GM18526 (cell line): ENCODE results near the gene ARHGAP22.

ENCODE experiments used
- POLR2A ChIP-seq: IDR thresholded peaks from 3 replicates; pipeline ENCODE4 v1.6.1; 2011; ENCODE audit not compliant: insufficient read length; ENCODE audit errors: extremely low read depth

ARHGAP22 gene

DNA sequence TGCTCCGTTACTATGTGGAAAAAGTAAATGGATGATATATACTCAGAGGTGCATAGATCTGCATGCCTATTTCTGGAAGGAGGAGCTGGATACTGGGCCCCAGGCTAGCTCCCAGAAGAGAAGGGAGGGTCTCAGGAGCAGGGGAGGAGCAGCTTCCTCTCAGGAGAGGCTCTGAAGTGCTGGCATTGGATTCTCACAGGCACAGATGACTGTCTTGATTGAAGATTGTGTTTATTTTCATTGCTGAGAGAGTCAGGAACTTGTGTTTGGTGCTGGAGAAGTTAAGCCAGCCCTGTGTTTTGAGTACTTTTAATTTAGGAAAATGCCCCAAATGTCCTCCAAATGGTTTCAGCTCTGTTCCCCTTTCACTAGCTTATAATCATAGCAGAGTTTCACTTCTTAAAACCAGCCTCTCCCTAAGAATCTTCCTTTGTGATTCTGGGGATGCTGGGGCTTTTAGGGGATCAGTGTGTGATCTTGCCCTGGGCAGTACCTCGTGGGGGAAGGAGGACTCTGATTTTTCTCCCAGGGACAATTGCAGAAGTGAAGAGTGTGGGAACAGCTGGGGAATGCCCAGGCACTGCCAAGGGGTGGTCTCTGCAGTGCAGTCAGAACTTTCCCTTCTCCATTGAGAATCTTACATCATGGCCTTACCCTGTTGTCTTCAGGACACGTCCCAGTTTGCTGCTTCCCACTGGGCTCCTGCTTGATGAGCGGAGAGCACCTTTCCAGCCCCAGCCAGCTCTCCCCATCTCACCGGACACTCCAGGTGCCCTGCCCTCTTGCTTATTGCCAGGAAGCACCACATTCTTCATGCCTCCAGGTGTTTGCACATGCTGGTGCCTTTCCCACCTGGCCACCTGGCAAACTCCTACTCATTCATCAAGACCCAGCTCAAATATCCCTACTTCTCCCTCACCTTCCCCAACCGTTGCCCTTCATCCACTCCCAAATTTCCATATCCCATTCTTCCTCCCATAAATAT lies 102.8 kb downstream of the ARHGAP22 start:
- TF ChIP-seq POLR2A: no peak

DNA sequence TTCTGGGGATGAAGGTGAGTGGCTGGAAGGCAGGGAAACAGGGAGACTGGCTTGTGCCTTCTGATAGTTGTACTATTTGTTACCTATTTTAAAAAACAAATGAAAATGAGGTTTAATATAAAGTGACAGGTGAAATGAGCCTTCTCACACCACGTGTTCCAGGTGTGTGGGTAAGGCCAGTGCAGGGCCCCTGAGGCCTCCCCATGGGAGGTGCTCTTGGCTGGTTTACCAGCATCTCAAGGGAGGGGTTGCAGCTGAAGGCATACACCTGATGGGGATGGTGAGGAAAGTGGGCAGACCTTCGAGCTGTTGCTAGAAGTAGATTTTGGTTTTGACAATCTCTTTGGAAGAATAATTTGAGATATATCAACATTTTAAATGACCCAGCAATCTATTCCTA lies 103.6 kb downstream of the ARHGAP22 start:
- TF ChIP-seq POLR2A: no peak

DNA sequence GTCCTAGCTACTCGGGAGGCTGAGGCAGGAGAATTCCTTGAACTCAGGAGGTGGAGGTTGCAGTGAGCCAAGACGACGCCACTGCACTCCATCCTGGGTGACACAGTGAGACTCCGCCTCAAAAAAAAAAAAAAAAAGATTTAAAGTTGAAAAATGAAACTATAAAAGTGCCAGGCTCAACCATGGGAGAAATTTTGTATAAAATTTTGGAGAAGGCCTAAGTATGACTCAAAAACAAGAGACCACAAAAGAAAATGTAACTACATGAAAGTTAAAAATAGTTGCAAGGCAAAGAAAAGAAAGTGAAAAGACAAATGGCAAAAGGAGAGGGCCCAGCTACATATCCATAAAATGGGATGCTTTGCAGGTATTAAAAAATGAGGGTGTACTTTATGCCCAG lies 104.1 kb downstream of the ARHGAP22 start:
- no peak for TF ChIP-seq POLR2A

DNA sequence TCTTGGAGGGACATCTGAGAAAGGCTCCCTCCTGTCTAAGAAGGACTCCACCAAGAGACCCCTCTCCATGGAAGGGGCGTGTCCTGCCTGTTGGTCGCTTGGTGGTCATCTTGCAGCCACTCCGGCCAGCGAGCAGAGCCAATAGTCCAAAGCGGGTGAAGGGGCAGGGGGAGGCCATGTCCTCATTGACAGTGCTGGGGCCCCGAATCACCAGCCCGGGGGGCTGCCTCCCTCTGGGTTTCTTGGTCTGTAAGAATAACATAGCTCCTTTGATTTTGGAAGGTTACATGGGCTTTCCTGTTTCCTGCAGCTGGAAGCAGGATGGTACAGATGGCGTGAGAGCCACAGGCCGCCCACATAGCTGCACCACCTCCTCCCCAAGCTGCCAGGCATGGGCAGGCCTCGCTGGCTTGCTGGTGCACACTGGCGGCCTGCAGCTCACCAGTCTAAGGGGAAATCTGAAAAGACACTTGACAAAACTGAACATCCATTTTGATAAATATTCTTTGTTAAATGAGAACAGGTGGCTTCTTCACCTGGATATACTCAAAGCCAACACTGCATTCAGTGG lies 105.8 kb downstream of the ARHGAP22 start:
- TF ChIP-seq POLR2A: no peak

DNA sequence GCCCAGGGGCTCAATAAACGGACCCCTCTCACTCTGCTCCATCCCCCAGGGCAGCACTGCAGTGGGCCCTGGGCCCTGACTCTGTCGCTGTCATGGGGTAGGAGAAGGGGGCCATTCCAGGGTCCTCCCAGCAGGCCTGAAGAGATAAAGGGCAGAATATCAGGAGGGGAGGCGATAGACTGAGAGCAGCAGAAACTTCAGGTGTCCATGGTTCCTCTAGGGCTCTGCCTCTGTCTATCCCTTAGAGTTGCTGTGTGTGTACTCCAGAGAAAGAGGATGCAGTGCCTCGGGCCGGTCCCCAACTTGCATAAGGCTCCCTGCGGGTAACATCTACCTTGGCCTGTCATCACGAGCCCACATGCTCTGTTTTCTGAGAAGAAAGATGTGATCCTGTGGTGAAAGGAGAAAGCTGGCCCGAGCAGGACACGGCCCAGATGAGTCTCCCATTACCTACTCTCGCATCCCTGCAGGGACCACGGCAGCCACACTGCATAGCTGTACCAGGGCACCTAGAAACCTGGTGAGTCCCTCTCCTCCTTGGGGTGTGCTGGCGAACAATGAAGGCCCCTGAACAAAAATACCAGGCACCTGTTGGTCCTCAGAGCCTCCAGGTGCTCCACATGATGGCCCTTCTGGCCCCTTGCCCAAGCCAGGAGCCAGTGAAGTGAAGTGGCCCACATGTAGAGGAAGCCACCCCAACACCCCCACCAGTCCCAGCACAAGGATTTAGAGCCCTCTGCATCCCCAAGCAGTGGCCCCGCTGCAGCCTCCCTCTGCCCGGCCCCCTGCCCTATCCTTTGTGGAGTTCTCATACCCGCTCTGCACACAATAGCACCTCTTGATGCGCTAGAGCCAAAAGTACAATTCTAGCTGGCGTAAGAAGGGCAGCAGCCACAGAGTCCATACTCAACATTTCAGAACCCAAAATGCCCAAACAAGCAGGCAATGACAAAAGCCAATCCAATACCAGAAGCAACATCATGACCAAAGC lies 106.8 kb downstream of the ARHGAP22 start:
- no peak for TF ChIP-seq POLR2A

DNA sequence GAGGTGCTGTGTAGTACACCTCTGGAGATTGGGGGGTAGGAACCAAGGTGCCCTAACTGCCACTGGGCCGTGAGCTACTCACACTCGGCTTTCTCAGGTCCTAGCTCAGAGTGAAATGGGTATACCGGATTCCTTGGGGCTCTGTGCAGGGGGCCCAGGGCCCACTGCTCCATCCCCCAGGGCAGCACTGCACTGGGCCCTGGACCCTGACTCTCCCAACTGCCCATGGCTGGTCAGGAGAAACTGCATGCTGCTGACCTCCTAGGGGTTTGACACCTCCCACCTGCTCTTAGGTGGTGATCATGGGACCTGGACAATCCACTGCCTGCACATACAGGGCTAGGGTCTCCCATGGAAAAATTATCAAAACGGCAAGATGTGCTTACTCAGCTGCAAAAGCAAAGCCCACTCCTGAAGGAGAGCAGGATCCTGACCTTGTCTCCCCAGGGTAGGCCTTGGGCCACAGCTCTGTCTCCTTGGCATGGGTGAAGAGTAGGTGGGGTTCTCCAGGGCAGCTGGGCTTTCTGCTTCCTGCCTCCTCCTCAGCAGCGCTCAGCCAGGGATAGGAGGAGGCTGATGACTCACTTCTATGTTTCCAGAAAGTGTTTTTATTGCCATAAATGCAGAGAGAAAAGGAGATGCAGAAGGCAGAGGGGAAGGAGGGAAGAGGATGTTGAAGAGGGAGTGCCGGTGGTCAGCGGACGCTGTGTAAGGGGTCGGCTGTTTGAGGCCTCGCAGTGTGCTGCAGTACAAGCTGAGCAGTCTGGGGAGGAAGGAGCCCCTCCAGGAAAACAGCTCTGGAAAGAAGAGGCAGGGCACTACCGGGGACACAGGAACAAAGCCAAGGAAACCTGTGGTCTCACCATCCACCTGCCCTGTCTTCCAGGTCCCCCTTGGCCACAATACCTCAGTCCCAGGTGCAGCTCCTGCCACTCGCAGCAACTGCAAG lies 107.8 kb downstream of the ARHGAP22 start:
- TF ChIP-seq POLR2A: no peak

DNA sequence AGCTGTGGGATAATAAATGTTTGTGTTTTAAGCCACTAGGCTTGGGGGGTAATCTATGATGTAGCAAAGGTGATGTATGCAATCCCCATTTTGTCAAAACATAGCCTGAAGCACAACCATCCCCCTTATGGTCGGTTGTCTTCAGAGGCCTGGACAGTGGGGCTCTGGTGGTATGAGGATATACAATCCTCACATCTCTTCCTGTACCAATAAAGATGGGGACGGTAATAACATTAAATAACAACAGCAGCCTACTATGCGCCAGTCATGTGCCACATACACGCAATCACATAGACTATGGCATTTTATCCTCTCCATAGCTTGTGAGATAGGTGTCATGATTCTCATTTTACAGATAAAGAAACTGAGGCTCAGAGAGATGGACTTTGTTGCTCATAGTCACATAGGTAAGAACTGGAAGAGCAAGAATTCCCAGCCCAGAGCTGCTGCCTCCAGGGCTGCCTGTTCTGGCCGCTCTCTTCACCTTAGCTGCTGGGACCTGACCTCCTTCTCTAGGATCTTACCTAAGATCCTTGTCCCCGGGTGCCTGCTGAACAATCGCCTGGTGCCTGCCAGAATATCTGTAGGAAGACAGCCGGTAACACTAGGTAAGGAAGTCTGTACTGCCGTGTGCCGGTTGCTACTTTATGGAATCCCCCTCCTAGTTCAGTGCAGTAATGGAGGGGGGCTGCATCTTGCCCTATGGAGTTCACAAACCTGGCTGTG lies 108.6 kb downstream of the ARHGAP22 start:
- no peak for TF ChIP-seq POLR2A

DNA sequence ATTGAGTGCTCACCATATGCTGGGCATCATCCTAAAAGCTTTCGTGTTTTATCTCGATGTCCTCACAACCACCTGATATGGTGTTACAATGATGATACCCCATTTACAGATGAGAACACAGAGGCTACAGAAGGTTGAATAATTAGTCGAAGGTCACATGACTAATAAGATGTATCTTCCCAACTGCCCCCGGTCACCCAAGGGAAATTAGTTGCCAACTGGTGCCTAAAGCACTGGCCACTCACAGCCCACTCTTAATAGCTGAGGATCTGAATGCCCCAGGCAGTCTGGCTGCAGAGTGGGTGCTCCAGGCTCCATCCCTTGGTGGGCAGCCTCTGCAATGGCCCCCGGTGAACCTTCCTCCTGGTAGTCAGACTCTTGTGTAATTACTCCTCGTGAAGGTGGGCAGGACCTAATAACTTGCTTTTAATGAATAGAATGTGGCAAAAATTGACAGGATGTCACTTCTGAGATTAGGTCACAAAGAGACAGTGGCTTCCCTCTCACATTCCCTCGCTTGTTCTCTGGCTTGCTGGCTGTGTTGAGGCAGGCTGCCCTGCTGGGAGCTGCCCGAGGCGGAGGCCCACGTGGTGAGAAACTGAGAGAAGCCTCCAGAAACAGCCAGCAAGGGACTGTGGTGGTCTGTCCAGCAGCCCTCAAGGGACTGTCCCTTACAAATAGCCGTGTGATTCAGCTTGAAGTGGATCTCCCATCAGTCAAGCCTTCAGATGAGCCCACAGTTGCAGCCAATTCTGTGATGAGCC lies 109.4 kb downstream of the ARHGAP22 start:
- TF ChIP-seq POLR2A: no peak

DNA sequence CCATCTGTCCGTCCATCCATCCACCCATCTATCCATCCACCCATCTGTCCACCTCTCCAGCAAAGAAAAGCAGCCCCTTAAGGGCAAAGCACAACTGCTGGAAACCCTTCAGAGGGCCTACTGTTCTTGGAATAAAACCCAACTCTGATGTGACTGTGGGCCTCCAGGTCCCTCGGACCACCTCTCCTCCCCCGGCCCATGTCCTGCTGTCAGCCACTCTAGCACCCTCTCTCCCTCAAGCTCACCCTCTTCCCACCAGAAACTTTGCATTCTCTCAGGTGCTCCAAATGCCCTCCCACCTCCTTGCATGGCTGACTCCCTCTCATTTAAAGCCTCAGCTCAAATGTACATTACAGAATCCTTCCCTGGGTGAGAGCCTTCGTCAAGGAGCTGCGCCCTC lies 110.3 kb downstream of the ARHGAP22 start:
- no peak for TF ChIP-seq POLR2A

DNA sequence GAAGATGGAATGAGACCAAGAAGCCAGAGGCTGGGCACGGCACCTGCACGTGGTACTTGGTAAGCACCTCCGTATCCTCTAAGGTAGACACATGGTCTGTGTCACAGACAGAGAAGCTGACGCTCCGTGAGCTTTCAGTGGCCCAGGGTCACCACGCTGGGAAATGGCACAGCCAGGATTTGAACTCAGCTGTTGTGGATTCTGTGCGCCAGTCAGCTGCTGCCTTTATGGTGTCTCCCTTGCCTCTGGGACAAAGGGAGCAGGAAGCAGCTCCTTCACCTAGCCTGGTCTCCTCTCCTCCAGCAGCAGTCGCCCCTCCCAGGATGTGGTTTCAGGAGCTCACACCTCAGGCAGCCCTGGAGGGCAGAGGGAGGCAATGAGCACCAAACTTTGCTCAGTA lies 110.8 kb downstream of the ARHGAP22 start:
- TF ChIP-seq POLR2A: no peak

DNA sequence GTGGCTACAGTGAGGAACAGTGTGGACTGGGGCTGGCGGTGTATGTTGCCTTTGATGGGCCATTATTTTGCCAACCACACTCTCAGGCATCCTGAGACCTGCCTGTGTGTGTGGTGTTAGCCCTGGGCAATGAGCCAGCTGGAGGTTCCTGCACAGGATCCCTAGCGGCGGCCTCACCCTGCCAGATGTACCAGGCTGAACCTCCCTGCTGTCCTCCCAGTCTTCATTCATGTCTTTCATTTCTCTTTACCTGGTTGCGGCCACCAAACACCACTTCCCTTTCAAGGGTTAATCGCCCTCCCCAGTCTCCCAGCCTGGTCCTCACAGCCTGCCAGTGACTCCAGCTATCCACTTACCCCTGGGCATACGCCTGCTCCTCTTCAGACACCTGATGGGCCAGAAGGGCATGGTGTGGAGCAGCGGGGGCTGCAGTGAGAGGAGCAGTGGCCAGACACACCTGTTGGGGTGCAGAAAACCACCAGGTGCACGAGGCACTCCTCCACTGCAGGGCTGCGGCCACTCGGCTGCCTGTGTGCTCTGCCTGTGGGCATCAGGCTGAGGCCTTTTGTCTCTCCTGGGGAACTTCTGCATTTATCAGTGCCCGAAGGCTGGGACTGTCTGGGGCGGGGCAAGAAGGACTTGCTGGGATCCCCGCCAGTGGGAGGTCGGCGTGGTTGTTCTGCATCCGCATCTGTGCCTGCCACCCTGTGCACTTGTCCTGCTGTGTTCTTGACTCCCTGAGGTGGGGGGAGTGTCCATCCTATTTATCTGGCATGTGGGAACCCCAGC lies 111.6 kb downstream of the ARHGAP22 start:
- TF ChIP-seq POLR2A: no peak

DNA sequence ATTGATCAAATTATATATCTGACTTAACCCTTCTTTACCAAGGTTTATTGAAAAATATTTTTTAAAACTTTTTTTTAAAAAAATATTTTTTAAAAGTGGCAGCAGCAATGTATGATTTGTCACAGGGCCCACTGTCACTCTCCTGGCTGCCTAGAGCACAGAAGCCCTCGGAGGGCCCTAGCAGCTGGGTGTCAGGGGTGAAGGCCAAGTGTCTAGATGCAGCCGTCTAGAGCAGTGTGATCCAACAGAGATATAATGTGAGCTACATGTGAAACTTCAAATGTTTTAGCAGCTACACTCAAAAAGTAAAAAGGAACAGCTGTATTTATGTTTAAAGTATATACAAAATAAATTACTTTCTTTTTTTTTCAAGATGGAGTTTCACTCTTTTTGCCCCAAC lies 112.7 kb downstream of the ARHGAP22 start:
- no peak for TF ChIP-seq POLR2A
